ENCODE measurements around the gene SLC6A8. TPM values are rescaled to one million over a fixed set of nuclear protein-coding genes. Genes with fewer than 3 reads are reported as not detected.

SLC6A8 gene
- total and polyA plus RNA-seq, 2 donors from 2014 or later = 79.7 to 110 TPM

DNA sequence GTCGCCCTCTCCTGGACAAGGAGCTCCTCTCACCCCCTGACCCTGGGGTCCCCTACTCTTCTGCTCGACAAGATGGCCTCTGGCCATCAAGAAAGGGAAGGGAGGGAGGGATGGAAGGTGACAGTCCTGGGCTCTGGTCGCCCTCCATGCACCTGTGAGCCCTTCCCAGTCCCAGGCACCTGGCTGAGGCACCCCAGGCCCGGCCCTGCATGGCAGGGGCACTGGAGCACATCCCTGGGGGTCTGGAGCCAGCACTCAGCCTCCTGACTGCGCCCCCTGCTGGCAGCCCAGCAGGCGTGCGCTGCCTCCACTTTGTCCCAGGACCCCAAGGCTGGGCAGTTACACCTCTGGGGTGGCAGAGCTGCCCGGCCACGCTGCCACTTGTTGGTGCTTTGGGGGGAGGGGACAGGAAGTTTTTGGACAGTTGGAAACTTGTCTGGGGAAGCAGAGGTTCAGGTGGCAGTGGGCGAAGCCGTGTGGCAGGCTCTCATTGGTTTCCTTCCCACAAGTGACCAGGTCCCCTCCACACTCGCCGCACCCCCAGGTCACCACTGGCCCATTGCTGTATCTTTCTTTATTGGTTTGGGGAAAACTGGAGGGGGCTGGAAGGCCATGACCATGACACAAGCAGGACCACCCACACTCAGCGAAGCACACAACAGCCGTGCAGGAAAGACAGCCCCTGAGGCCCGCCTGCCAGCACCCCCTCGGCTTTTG, 18.4 kb upstream of the SLC6A8 start:
- intact Hi-C loops (cut with DNase I) = loop anchor here (5.0 kb wide), 1 partner anchor 132 kb away; no protein-coding TSS in a partner anchor
- DNase-seq = peak in 3 of 5 donors; percentile 37 to 76 (median 64)
- H3K9ac ChIP-seq (ENCODE audit: low read length in 3 of 3) = no peak overlapping the region
- no peak overlapping the region for H3K4me3 ChIP-seq (ENCODE audit: low read length in 3 of 3)
- peaks cover 0 to 3% (median 0%) of the 10 kb centered on the region in 3 donors for H3K4me1 ChIP-seq (ENCODE audit: control insufficient read depth in 2 of 3, insufficient read depth in 2 of 3, low read depth in 1 of 3, low read length in 3 of 3)
- TF ChIP-seq, protein P1, sequence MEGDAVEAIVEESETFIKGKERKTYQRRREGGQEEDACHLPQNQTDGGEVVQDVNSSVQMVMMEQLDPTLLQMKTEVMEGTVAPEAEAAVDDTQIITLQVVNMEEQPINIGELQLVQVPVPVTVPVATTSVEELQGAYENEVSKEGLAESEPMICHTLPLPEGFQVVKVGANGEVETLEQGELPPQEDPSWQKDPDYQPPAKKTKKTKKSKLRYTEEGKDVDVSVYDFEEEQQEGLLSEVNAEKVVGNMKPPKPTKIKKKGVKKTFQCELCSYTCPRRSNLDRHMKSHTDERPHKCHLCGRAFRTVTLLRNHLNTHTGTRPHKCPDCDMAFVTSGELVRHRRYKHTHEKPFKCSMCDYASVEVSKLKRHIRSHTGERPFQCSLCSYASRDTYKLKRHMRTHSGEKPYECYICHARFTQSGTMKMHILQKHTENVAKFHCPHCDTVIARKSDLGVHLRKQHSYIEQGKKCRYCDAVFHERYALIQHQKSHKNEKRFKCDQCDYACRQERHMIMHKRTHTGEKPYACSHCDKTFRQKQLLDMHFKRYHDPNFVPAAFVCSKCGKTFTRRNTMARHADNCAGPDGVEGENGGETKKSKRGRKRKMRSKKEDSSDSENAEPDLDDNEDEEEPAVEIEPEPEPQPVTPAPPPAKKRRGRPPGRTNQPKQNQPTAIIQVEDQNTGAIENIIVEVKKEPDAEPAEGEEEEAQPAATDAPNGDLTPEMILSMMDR (IDR thresholded peaks at IDR 0.05; ENCODE audit: borderline replicate concordance, extremely low read depth, insufficient read depth) = peak; percentile 43
- H3K27me3 ChIP-seq (ENCODE audit: control insufficient read depth, insufficient read depth, low read length) = no peaks in the 10 kb centered on the region
- no peaks in the 10 kb centered on the region for H3K36me3 ChIP-seq (ENCODE audit: control insufficient read depth in 2 of 3, insufficient read depth in 3 of 3, low read length in 3 of 3)
- H3K27ac ChIP-seq (ENCODE audit: low read depth in 2 of 2, low read length in 2 of 2) = no peak overlapping the region
- no peak for FAIRE-seq
- no peaks in the 10 kb centered on the region for H3K9me3 ChIP-seq (ENCODE audit: control insufficient read depth in 2 of 3, insufficient read depth in 1 of 3, low read length in 3 of 3)

DNA sequence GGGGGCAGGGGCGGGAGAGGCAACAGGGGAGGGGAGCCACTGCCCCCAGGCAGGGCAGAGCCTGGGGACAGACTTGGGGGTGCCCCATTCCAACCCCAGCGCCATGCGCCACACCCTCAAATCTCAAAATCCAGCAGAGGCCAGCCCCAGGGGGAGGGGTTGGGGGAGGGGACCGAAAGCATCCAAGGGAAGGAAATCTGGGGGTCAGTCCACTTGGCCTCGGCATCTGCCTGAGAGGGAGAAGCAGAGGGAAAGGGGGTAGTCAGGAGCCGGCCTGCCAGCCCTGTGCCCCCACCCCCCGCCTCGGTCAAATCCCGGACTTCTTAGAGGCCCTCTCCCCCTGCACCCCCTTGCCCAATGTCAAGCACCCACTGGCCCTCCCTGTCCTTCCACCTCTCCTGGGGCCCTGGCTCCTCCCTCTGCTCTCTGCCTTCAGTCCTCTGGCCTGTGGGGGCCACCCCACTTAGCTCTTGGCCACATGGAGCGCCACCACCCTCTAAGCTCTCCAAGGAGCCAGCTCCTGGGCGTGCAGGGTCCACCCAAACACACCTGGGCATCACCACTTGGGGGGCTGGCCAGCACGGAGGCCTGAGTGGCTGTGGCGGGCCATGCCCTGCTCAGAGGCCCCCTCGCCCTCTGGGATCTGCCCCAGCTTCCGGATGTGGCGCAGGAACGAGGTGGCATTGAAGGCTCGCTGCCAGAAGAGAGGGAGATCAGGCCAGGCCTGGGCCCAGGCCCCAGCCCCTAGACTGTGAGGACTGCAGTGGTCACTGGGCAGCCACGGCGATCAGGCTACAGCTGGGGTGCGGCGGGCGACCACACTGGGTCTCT, 17.6 kb upstream of the SLC6A8 start:
- H3K9me3 ChIP-seq (ENCODE audit: control insufficient read depth in 2 of 3, insufficient read depth in 1 of 3, low read length in 3 of 3) = no peaks in the 10 kb centered on the region
- DNase-seq = peak in 2 of 5 donors; percentile 44 to 52
- intact Hi-C loops (cut with DNase I) = loop anchor here (5.0 kb wide), 1 partner anchor 133 kb away; no protein-coding TSS in a partner anchor
- H3K9ac ChIP-seq (ENCODE audit: low read length in 3 of 3) = no peak overlapping the region
- H3K4me1 ChIP-seq (ENCODE audit: control insufficient read depth in 2 of 3, insufficient read depth in 2 of 3, low read depth in 1 of 3, low read length in 3 of 3) = peaks cover 0 to 3% (median 0%) of the 10 kb centered on the region in 3 donors
- no peaks in the 10 kb centered on the region for H3K27me3 ChIP-seq (ENCODE audit: control insufficient read depth, insufficient read depth, low read length)
- H3K4me3 ChIP-seq (ENCODE audit: low read length in 3 of 3) = no peak overlapping the region
- TF ChIP-seq, protein P1 (IDR thresholded peaks at IDR 0.05; ENCODE audit: borderline replicate concordance, extremely low read depth, insufficient read depth) = no peak
- no peak overlapping the region for H3K27ac ChIP-seq (ENCODE audit: low read depth in 2 of 2, low read length in 2 of 2)
- no peaks in the 10 kb centered on the region for H3K36me3 ChIP-seq (ENCODE audit: control insufficient read depth in 2 of 3, insufficient read depth in 3 of 3, low read length in 3 of 3)
- no peak for FAIRE-seq

DNA sequence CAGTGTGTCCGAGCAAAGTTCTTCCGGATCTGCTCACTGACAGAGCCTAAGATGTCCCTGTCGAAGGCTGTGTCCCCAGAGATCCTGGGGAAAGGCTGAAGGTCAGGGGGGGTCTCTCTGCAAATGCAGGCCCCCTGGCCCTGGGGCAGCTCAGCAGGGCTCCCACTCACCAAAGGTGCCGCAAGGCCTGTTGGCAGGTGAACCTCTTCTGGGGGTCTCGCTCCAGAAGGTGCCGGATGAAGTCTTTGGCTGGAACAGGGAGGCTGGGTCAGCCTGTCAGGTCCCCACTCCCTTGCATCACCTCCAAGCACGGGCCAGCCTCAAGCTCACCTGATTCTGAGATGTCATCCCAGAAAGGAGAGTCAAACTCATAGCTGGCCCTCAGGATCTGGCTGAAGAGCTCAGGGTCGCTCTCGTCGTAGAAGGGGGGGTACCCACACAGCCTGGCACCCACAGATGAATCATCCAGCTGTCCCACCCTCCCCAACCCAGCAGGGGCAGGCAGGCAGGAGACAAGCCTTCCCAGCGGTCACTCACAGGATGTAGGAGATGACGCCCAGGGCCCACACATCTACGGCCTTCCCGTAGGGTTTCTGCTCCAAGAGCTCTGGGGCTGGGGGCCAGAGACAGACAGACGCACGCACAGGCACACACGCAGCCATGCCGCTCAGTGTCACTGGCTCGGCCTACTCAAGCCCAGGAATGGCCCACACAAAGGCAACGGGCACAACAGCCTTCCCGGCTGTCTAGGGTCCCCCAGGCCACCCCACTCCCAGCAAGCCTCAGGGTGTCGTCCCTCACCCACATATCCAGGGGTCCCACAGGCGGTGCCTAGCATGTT, 16.8 kb upstream of the SLC6A8 start:
- no peak overlapping the region for H3K27ac ChIP-seq (ENCODE audit: low read depth in 2 of 2, low read length in 2 of 2)
- no peaks in the 10 kb centered on the region for H3K36me3 ChIP-seq (ENCODE audit: control insufficient read depth in 2 of 3, insufficient read depth in 3 of 3, low read length in 3 of 3)
- FAIRE-seq (no peak), DNase-seq (peak in 1 of 5 donors; percentile 66)
- intact Hi-C loops (cut with DNase I) = no loop called here
- no peaks in the 10 kb centered on the region for H3K9me3 ChIP-seq (ENCODE audit: control insufficient read depth in 2 of 3, insufficient read depth in 1 of 3, low read length in 3 of 3)
- H3K9ac ChIP-seq (ENCODE audit: low read length in 3 of 3) = no peak overlapping the region
- no peak overlapping the region for H3K4me3 ChIP-seq (ENCODE audit: low read length in 3 of 3)
- TF ChIP-seq, protein P1 (IDR thresholded peaks at IDR 0.05; ENCODE audit: borderline replicate concordance, extremely low read depth, insufficient read depth) = no peak
- no peaks in the 10 kb centered on the region for H3K27me3 ChIP-seq (ENCODE audit: control insufficient read depth, insufficient read depth, low read length)
- H3K4me1 ChIP-seq (ENCODE audit: control insufficient read depth in 2 of 3, insufficient read depth in 2 of 3, low read depth in 1 of 3, low read length in 3 of 3) = peaks cover 0 to 3% (median 0%) of the 10 kb centered on the region in 3 donors

All from kidney (tissue), 14 donors.